HG03442 (cell line): Measurements from ENCODE around the gene CST3.
"Not testable (repeated sequence)": the region's sequence is repeated elsewhere in the genome, so short reads cannot be mapped to it uniquely, and the experiment has no call there.

Source experiments
- ATAC-seq: cut with Tn5 transposase; IDR thresholded peaks from one replicate; pipeline ENCODE4 v1.9.1; 2021; ENCODE audit warnings: mild to moderate bottlenecking, moderate library complexity; ENCODE audit not compliant: unreplicated experiment

CST3 gene

DNA sequence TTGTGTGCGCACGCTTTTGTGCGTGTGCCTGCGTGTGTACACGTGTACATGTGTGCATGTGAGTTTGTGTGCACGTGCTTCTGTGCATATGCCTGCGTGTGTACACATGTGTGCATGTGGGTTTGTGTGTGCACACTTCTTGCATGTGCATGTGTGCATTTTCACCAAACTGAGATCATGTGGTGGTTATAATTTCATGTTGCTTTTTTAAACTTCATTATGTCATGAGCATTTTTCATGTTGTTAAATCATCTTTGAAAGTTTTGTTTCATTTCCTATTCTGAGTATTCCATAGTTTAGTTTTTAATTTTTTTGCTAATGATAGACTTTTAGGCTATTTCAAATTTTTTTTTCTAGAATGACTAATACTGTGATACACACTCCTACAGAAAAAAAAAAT lies 6.4 kb upstream of the CST3 start:
- no peak for ATAC-seq

DNA sequence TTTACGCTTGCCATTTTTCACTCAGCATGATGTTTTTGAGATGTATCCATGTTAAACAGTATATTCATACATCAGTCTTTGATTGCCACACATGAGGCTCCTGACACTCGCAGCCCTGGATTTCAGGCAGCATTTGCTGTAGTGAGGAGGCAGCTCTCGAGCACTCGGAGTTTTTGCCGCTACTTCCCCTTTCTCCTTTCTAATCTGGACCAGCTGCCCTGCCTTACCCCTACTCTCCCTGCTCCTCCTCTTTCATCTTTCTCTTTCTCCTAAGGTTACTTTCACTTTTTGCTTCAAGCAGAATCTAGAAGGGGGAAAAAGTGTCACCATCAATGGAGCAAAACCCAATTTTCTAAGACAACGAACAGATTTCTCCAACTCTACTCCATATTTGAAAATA lies 5.9 kb upstream of the CST3 start:
- ATAC-seq: no peak

DNA sequence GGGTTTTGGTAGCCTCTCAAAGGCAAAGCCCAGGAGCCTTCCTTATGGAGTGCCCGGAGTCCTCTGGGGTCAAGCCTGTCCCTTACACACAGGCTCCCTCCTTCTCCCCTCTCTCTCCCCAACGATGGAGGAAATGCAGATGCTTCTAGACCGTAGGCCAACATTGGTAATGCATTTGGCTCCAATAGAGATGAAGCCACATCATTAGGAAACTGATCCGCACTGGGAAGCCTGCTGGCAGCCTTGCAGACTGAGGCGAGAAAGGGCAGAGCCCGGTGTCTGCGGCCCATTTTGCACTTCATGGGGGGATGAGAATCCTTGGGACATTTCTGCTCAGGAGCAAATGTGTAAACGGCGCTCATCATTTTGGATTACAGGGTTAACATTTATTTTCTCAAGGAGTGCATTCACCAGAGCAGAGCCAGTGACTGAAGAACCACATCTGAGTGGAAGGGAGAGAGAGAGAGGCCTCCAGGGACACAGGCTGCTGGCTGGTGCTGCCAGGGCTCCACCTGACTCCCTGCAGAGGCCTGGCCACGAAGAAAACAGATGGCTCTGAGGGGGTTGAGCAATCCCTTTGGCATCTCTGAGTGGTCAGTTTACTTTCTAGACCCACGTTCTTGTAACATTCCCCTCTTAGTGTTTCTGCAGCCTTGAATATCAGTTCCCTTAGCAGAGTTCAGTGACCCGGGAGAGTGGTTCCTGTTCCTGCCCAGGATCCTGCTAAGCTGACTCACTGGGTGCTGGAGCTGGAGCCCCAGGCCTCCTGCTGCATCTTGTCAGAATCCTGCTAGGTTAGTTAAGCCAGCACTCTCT lies 4.4 kb upstream of the CST3 start:
- ATAC-seq: no peak

DNA sequence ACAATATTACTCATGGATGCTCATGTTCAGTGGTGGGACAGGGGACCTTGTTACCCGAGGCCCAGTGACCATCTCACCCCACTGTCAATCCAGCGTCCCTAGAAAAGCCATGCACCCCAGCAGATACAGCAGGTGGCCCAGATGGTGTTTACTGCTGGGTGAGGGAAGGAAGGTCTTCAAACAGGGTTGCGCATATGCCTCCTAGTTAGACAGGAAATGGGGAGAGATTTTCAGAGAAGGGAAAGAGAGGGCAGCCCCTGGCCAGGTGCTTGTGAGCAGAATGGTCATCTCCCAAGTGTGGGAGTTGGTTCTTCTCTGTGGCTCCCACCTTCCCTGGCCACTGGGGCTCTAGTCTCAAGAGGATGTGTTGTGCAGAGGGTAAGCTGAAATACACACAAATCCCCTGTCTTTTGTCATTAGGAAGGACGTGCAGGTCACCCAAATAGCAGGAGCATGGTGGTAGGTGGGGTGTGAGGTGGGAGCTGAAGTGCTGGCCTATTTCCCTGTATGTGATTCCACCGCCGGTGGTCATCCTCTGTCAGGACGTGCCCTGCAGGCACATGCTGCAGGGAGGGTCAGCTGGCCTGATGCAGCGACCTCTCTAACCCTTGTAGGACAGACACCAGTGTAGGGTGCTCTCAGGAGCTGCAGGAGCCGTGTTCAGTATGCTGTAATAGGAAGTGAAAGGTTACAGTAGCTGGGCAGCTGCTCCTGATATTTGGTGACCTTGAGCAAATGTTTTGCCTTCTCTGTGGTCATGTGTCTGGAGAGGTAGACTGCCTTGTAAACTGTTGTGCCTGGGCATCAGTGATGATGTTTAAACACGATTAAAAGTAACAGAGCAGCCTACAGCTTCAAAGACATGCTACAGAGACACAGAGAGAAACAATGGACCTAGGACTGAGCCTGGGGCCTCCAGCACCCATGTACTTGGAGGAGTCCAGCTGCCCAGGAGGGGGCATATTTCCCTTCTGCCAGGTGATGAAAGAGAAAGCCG lies 3.2 kb upstream of the CST3 start:
- no peak for ATAC-seq

DNA sequence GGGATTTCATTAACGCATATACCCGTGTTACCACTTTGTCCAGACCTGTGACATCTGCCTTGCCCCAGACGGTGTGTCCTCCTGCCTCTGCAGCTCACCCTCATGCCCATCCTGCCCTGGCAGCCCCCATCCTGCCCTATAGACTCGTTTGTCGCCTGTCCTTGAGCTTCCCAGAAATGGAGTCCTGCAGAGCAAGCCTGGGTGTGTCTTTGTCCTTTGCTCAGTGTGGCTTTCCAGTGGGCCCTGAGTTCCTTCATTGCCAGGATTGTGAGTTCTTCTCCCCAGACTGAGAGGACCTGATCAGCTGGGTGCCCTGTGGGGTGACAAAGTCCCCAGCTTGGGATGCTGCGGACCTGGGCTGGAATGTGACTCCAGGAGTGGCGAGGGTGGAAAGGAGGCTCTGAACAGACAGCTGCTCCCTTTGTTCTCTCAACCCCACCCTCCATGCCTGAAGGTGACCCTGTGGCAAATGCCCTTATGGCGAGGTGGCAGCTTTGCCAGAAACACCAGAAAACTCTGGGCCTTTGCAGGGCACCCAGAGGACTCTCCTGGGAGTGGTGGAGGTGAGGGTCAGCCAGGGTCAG lies 2.4 kb upstream of the CST3 start:
- ATAC-seq: no peak

DNA sequence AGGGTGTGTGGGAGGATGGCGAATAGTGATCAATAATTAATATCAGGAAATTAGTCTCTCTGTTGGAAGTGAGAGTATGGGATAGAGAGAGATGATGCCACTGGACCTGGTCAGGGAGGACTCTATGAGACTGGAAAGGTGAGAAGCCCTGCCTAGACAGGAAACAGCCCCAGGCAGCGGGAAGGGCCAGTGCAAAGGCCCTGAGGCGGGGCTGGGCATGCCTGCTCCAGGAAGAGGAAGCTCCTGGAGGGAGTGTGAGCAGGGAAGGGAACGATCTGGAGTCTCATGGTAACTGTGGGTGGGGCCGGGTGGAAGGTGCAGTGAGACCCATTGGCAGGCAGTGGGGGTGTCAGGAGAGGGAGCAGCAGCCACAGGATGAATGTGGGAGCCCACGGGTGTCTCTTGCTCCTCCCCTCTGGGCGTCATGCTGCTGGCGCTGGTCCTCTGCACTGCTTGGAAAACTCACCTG lies 1.8 kb upstream of the CST3 start:
- ATAC-seq: no peak

DNA sequence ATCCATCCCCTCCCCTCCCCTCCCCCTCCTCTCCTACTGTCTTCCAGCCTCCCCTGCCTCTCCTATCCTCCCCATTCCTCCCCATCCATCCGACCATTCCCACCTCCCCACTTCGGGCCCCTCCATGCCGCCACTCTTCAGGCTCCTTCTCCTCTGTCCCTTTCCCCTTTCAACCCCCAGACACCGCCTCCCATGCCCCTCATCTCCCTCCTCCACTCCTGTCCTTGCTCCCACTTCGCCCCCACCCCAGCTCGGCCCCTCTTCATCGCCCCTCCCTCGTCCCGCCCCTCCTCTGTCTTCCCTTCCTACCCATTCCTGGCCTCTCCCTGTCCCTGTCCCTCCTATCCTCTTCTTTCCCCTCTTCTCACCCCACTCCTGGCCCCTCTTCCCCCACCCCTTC lies 554 bp upstream of the CST3 start:
- ATAC-seq: no peak

DNA sequence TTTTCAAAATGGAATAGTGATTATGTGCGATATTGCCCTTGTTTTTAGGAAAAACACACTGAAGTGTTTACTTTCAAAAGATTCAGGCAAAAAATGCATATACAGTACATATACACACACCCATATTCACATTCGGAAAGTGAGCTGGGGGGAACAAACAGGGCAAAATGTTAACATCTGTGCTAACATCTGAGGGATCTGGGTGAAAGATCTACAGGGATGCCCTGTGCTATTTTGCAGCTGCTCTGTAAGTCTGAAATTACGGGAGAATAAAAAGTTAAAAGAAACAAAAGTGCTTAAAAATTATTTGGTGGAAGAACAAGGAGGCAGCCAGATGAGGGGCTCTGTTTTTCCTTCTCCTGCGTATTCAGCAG lies 860 bp downstream of the CST3 start:
- no peak for ATAC-seq

DNA sequence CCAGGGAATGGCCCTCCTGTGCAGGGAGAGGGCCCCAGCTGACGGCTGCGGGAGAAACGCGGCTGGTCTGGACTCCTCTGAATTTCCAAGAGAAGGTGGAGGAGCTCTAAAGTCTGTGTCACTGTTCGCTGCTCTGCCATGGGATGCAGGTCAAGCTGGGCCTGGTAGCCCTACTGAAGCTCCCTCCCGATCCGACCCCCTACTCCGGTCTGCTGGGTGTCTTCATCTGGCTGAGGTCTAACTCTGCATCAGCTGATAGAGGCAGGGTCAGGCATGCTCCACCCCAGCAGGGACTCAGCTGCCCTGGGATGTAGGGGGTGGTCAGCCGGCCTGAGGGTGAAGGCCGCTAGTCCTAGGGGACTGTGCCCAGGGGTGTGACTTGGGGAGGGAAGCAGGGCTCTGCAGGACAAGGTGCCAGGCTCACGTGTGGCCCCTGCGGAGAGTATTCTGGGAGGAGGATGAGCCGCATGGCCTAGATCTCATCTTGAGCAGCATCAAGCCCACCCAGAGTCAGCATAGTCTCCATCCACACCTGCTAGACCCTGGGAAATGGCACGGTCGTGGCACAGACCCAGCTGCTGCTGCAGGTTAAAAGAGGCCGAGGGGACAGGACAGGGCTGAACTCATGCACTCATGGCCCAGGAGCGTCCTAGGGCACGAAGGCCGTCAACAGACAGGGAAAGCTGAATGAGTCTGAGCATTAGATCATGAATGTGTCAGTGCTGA lies 1.4 kb downstream of the CST3 start:
- ATAC-seq: no peak

DNA sequence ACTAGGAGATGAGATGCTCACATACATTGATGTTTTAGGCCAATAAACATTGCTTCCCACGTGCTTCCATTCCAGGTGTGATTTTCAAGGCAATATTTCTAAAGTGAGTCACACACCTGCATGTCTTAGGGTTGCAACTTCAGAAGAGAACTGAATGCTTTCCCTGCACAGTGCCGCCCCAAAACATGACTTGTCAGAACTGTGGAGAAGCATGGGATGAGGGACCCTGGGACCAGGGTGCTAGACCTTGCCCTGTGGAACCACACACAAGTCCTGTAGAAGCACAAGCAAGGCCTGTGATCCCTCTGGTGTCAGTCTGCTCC lies 2.0 kb downstream of the CST3 start:
- not testable (repeated sequence) for ATAC-seq

DNA sequence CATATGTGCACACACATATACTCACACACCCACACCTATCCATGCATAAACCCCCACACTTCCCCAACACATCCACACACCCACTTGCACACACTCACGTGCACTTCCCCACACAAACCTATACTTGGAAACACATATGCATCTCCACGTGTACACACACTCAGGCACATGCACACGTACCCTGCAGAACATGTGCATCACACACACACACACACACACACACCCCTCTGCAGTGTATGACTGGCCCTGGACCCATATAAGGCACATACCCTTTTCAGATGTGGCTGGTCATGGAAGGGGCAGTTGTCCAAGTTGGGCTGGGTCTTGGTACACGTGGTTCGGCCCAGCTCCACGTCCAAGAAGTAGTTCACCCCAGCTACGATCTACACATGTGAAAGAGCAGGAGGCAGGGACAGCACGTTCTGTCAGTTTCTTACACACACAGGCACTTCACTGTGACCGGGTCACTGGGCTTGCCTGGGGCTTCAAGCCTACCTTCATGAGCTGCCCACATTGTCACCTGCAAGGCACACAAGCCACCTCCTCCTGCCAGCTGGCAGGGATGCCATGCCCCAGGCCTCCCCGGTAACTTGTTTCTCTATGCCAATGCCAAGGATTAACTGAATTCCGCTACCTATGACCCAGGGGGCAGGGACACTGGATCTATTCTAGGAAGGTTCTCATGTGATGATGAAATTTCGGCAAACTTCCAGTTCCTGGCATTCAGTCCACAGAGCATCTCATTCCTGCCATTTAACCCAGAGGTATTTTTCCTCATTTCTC lies 2.6 kb downstream of the CST3 start:
- no peak for ATAC-seq

DNA sequence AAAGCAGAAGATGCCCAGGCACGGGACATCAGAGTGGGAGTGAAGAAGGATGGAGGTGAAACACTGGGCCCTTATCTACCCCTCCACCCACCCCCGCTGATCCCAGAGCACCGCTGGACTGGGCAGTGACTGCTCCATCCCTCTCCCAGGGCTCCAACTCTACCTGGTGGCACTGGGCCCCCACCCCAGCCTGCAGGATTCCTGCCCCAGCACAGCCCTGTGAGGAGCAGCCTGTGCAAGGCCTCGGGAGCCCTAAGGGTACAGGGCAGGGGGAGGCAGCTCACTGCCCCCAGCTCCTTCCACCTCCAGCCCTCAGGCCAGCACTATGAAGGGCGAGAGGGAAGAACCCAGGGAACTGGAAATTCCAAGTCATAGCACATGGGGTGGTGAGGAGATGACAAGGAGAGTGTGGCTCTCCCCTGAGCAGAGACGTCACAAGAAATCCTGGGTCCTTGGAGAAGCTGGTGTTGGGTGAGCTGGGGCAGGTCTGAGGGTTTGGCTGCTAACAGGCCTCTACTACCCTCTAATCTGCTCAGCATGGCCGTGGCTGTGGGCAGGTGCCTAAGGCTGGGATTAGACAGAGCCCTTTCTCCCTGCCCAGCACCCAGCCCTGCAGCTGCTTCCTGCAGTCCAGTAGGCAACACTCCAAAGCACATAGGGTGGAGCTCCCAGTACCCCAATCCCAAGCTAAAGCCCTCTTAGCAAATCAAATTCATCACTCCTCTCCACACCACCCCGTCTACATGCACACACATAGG lies 3.5 kb downstream of the CST3 start:
- no peak for ATAC-seq

DNA sequence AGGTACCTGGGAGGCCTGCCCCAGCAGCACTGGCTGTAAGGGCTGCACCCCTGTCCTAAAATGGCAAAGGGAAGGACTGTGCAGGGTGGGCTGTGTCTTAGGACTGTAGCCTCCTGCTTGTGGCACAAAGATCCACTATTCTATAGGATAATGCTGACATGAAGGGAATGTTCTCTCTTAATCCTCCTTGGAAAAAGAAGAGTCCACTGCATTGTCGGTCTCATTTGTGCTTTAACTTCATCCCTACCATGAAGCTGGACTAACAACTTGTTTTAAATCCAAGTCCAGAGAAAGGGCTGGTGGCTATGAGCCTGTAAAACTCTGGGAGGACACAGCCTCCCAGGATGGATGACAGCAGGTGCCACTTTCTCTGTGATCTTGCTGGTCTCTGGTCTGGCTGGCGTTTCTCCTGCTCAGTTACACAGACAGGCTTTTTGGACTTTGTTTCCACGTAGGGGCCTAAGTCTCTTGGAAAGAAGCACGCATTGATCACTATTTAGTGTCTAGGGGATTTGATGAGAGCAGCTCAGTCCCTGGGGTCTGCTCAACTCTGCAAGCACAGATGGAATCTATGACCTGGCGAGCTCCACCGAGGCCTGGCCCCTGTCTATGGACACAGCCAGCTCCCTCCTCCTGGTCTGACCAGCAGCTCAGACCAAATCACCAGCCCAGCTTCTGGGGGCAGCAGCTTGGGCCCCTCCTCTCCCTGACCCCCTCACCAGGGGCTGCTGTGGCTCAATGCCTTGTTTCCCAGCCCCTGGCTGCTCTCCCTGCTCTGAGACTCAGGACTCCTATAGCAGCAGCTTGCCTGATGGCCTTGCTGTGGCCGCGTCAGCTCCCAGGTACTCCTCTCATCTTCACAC lies 4.8 kb downstream of the CST3 start:
- no peak for ATAC-seq

DNA sequence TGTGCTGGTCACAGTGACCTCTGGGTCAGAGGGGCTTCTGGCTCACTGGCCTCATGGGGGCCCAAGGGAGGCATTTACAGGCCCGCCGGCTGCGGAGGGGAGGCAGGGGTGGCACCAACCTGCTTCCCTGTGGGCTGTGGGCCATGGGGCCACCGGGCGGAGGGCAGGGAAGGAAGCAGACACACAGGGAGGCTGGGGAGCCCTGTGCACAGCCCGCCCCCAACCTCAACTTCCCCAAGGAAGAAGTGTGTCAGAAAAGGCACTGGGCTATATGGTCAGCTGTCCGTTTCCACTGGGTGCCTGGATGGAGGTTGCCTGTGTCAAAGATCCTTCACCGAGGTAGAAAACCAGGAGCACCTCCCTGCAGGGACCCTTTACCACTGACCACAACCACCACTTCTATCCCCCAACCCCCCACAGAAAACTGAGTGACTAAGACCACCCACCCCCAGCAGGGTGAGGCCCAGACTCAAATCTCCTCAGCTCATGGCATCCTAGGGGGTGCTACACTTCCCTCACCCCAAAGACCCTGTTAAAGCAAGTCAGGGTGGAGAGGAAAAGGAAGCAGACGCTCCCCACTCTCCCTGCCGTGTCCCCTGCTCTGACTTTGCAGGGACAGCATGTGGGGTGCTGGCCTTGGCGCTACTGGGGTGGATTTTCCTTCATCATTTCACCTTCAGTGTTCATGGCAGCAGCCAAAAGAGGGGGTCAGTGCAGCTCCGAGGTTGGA lies 5.6 kb downstream of the CST3 start:
- ATAC-seq: no peak

DNA sequence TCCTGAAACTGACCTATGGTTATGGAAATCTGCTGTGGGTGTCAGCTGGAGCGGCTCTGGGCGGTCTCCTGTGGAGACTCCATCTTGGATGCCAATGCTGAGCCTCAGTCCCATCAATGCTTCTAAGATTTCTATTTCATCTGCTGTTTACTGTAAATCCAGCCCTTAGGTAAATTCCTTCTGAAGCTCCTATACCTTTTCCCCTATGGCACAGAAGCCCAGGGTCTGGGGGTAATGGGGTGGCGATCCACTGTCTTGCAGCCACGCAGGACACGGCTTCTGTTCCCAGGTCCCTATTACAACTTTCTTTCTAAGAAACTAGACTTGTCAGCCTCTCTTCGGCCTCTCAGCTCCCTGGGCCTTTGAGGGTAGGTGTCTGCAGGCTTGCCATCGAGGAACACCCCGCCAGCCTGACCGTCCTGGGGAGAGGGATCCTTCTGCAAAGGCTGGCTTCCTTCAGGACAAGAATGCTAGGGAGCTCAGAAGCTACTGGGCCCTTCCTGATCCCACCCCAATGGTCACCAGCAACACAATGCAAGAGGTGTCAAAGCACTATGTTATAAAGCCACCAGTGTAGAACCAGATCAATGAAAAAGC lies 6.4 kb downstream of the CST3 start:
- ATAC-seq: no peak

DNA sequence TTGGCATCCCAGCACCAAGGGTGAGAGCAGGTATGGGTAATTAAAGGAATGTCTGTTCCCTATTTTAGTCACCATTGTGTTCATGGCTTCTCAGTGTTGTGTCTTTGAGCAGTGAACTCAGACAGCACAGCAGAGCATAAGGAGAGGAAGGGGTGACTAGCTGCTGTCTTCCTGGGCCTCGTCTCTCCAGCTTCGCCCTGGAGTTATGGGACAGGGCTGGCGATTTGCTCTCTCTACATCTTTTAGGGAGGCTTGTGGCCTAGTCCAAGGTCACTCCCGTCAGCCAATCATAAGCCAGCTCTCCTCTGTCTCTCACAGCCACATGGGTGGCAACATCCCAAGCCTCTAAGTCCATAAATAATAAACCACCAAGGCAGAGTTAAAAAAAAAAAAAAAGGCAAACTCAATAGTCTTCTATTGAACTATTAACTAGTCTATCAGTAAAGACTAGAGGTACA lies 7.3 kb downstream of the CST3 start:
- no peak for ATAC-seq
